ENCODE results near the gene PPARA.

PPARA gene

GRCh38 chr22:46162771-46163556, 12.6 kb downstream of the PPARA start:
- in situ Hi-C loops (cut with MboI; ENCODE audit: low sequenced_read_pairs): no loop called here

- in situ Hi-C loops (cut with MboI; ENCODE audit: low sequenced_read_pairs): no loop called here
Observed at GRCh38 chr22:46163557-46163888, 13.2 kb downstream of the PPARA start.

- in situ Hi-C loops (cut with MboI; ENCODE audit: low sequenced_read_pairs): no loop called here
Observed at GRCh38 chr22:46165977-46166376, 15.7 kb downstream of the PPARA start.

- in situ Hi-C loops (cut with MboI; ENCODE audit: low sequenced_read_pairs): no loop called here
Observed at GRCh38 chr22:46169628-46170027, 19.3 kb downstream of the PPARA start.

GRCh38 chr22:46171940-46172339, 21.6 kb downstream of the PPARA start:
- in situ Hi-C loops (cut with MboI; ENCODE audit: low sequenced_read_pairs): no loop called here

GRCh38 chr22:46172522-46173110, 22.3 kb downstream of the PPARA start:
- in situ Hi-C loops (cut with MboI; ENCODE audit: low sequenced_read_pairs): no loop called here

- in situ Hi-C loops (cut with MboI; ENCODE audit: low sequenced_read_pairs): no loop called here
Observed at GRCh38 chr22:46173152-46173551, 22.8 kb downstream of the PPARA start.

GRCh38 chr22:46175631-46176030, 25.3 kb downstream of the PPARA start:
- in situ Hi-C loops (cut with MboI; ENCODE audit: low sequenced_read_pairs): no loop called here

- in situ Hi-C loops (cut with MboI; ENCODE audit: low sequenced_read_pairs): no loop called here
Observed at GRCh38 chr22:46176508-46177003, 26.2 kb downstream of the PPARA start.

GRCh38 chr22:46178755-46179505, 28.6 kb downstream of the PPARA start:
- in situ Hi-C loops (cut with MboI; ENCODE audit: low sequenced_read_pairs): no loop called here

- in situ Hi-C loops (cut with MboI; ENCODE audit: low sequenced_read_pairs): no loop called here
Observed at GRCh38 chr22:46179748-46180147, 29.4 kb downstream of the PPARA start.

GRCh38 chr22:46180370-46181137, 30.2 kb downstream of the PPARA start:
- in situ Hi-C loops (cut with MboI; ENCODE audit: low sequenced_read_pairs): no loop called here

GRCh38 chr22:46183733-46184132, 33.4 kb downstream of the PPARA start:
- in situ Hi-C loops (cut with MboI; ENCODE audit: low sequenced_read_pairs): no loop called here

- in situ Hi-C loops (cut with MboI; ENCODE audit: low sequenced_read_pairs): no loop called here
Observed at GRCh38 chr22:46185283-46185682, 35.0 kb downstream of the PPARA start.

GRCh38 chr22:46187862-46188261, 37.5 kb downstream of the PPARA start:
- in situ Hi-C loops (cut with MboI; ENCODE audit: low sequenced_read_pairs): no loop called here

GRCh38 chr22:46192210-46192993, 42.1 kb downstream of the PPARA start:
- in situ Hi-C loops (cut with MboI; ENCODE audit: low sequenced_read_pairs): no loop called here

- in situ Hi-C loops (cut with MboI; ENCODE audit: low sequenced_read_pairs): no loop called here
Observed at GRCh38 chr22:46193898-46194310, 43.6 kb downstream of the PPARA start.

- in situ Hi-C loops (cut with MboI; ENCODE audit: low sequenced_read_pairs): no loop called here
Observed at GRCh38 chr22:46195487-46196165, 45.3 kb downstream of the PPARA start.

- in situ Hi-C loops (cut with MboI; ENCODE audit: low sequenced_read_pairs): no loop called here
Observed at GRCh38 chr22:46196278-46196677, 46.0 kb downstream of the PPARA start.

- in situ Hi-C loops (cut with MboI; ENCODE audit: low sequenced_read_pairs): no loop called here
Observed at GRCh38 chr22:46198274-46198673, 47.9 kb downstream of the PPARA start.

Measured in HL-60/S4 treated with phorbol 12-myristate 13-acetate at 8.2 ng/mL for 4 days and 3 days (cell line).